Ovary (tissue), 3 donors: ENCODE data around the gene PDLIM7.

Experiments
- CTCF ChIP-seq, 3 donors: fragments of 450-650 bp in 2 of 3; fragments of 200-600 bp in 1 of 3; IDR thresholded peaks; one replicate each; pipeline versions ENCODE4 v1.5.1 to v1.8.0; 2016 to 2022; ENCODE audit warnings: antibody characterized with exemption in 3 of 3, mild to moderate bottlenecking in 1 of 3
- EP300 ChIP-seq: sonication (generic); formaldehyde crosslinking; IDR thresholded peaks from one replicate; pipeline ENCODE4 v1.6.1; 2017; ENCODE audit warnings: antibody characterized with exemption
- POLR2A ChIP-seq: fragments of 450-650 bp; IDR thresholded peaks from one replicate; pipeline ENCODE4 v1.6.1; 2017; ENCODE audit warnings: antibody characterized with exemption, mild to moderate bottlenecking, moderate library complexity
- donor health status: DM: no; HTN: no; CAD: no.

GRCh38 chr5:177474846-177475562 lies 22.4 kb downstream of the PDLIM7 start:
- TF ChIP-seq CTCF (IDR thresholded peaks at IDR 0.05): no peak
- no peak for TF ChIP-seq EP300
- TF ChIP-seq POLR2A: no peak
